H1 (cell line): Measurements from ENCODE around the gene TMEM203. TPM values are rescaled to one million over a fixed set of nuclear protein-coding genes. Genes with fewer than 3 reads are reported as not detected.
A peak's percentile ranks its signal among the peaks of the same experiment; 100 is the strongest.

Source experiments
- BCL11A ChIP-seq, 2 experiments: IDR thresholded peaks; one replicate each; pipeline ENCODE4 v1.6.1; 2011; ENCODE audit warnings: low read depth in 2 of 2, low read length in 2 of 2, mild to moderate bottlenecking in 2 of 2
- CBX8 ChIP-seq: fragments of 300-800, 300-1000 bp; sonication (generic); IDR thresholded peaks from 2 replicates; pipeline ENCODE4 v1.7.1; 2016; ENCODE audit warnings: low read depth, low read length, borderline replicate concordance
- CHD1 ChIP-seq: IDR thresholded peaks from 2 replicates; pipeline ENCODE4 v1.6.1; 2012; ENCODE audit warnings: low read depth, low read length, improper control_type of control experiment
- CHD2 ChIP-seq: IDR thresholded peaks from 2 replicates; pipeline ENCODE4 v1.6.1; 2012; ENCODE audit warnings: low read length, improper control_type of control experiment
- JUND ChIP-seq: IDR thresholded peaks from 2 replicates; pipeline ENCODE4 v1.6.1; 2011; ENCODE audit warnings: mild to moderate bottlenecking, improper control_type of control experiment, low read length
- KDM5A ChIP-seq: fragments of 200-600 bp; IDR thresholded peaks from 2 replicates; pipeline ENCODE4 v1.7.1; 2012; ENCODE audit warnings: mild to moderate bottlenecking, low read length, inconsistent platforms, mixed read lengths
- NRF1 ChIP-seq: IDR thresholded peaks from 2 replicates; pipeline ENCODE4 v1.6.1; 2011; ENCODE audit warnings: mild to moderate bottlenecking, low read depth, low read length, improper control_type of control experiment
- PHF8 ChIP-seq: fragments of 200-600 bp; sonication (generic); conservative IDR thresholded peaks from 2 replicates; pipeline ENCODE4 v1.7.1; 2012; ENCODE audit warnings: low read depth, mild to moderate bottlenecking, inconsistent platforms, low read length, moderate library complexity
- POLR2A ChIP-seq, 2 experiments: IDR thresholded peaks; 1 replicate in 1 of 2; 2 replicates in 1 of 2; pipeline ENCODE4 v1.6.1; 2011; ENCODE audit warnings: low read depth in 2 of 2, low read length in 2 of 2, mild to moderate bottlenecking in 2 of 2; ENCODE audit errors: control extremely low read depth in 1 of 2
- POLR2AphosphoS5 ChIP-seq: IDR thresholded peaks from 2 replicates; pipeline ENCODE4 v1.6.1; 2011; ENCODE audit warnings: low read depth, low read length
- RAD21 ChIP-seq, 2 experiments: IDR thresholded peaks in 1 of 2; conservative IDR thresholded peaks in 1 of 2; 2 replicates each; pipeline ENCODE4 v1.6.1; 2011; ENCODE audit warnings: low read depth in 2 of 2, low read length in 2 of 2, improper control_type of control experiment in 1 of 2, inconsistent platforms in 1 of 2, mild to moderate bottlenecking in 1 of 2, moderate library complexity in 1 of 2
- SAP30 ChIP-seq: fragments of 300-600 bp; sonication (generic); IDR thresholded peaks from 2 replicates; pipeline ENCODE4 v1.7.1; 2012; ENCODE audit warnings: low read length, moderate library complexity, mild to moderate bottlenecking, inconsistent platforms; ENCODE audit not compliant: insufficient read depth, insufficient replicate concordance
- SIN3A ChIP-seq, 2 experiments: IDR thresholded peaks in 1 of 2; conservative IDR thresholded peaks in 1 of 2; 2 replicates each; pipeline ENCODE4 v1.6.1; 2011 to 2012; ENCODE audit warnings: low read length in 2 of 2, improper control_type of control experiment in 1 of 2, low read depth in 1 of 2, mild to moderate bottlenecking in 1 of 2
- SP1 ChIP-seq: IDR thresholded peaks from 2 replicates; pipeline ENCODE4 v1.6.1; 2011; ENCODE audit warnings: low read depth, low read length
- SP2 ChIP-seq: IDR thresholded peaks from 2 replicates; pipeline ENCODE4 v1.6.1; 2012; ENCODE audit warnings: mild to moderate bottlenecking, low read length, inconsistent platforms
- TAF1 ChIP-seq: IDR thresholded peaks from 2 replicates; pipeline ENCODE4 v1.6.1; 2011; ENCODE audit warnings: mild to moderate bottlenecking, low read depth, low read length
- TBP ChIP-seq: IDR thresholded peaks from 2 replicates; pipeline ENCODE4 v1.6.1; 2011; ENCODE audit warnings: low read depth, low read length, improper control_type of control experiment
- TEAD4 ChIP-seq: IDR thresholded peaks from 2 replicates; pipeline ENCODE4 v1.6.1; 2012; ENCODE audit warnings: low read depth, low read length, inconsistent platforms, mixed read lengths
- YY1 ChIP-seq: IDR thresholded peaks from 2 replicates; pipeline ENCODE4 v1.6.1; 2011; ENCODE audit warnings: low read depth, mild to moderate bottlenecking, low read length
- polyA plus RNA-seq, 7 experiments: library from polyadenylated mRNA; depleted of rRNA in 3 of 7; stranded (reverse) in 5 of 7; unstranded in 2 of 7; fragments of >200 nt in 5 of 7; fragments of 200-250 nt in 2 of 7; gene quantifications; 1 replicate in 5 of 7; 2 replicates in 1 of 7; 4 replicates in 1 of 7; pipeline versions ENCODE4 v1.2.1 to v1.2.3, GENCODE V29; 2011 to 2013; ENCODE audit warnings: missing spikeins in 2 of 7, mixed read lengths in 2 of 7
- total RNA-seq: library from RNA; stranded (reverse); fragmentation: NEBNext Ultra II Directional; extraction: Animal tissue kit (Norgen Biotek cat#: 25700); gene quantifications from 2 replicates; pipeline ENCODE4 v1.2.1, GENCODE V29; 2021
- TF ChIP-seq, protein P1 (sequence below), 3 experiments: IDR thresholded peaks; 1 replicate in 2 of 3; 2 replicates in 1 of 3; pipeline versions ENCODE4 v1.5.1 to v1.6.1; 2011; ENCODE audit warnings: low read length in 3 of 3, mild to moderate bottlenecking in 3 of 3, inconsistent platforms in 2 of 3, low read depth in 1 of 3, moderate library complexity in 1 of 3; ENCODE audit not compliant: insufficient read depth in 1 of 3; ENCODE audit errors: control extremely low read depth in 1 of 3
- TF ChIP-seq, protein P2 (sequence below): IDR thresholded peaks from 2 replicates; pipeline ENCODE4 v1.6.1; 2012; ENCODE audit warnings: inconsistent platforms

The TMEM203 gene
- total and polyA plus RNA-seq, 2 of the 8 experiments (the other 6 are each of a cell fraction or from before 2014, with no cell fraction given): 44.1 to 57.1 TPM

DNA sequence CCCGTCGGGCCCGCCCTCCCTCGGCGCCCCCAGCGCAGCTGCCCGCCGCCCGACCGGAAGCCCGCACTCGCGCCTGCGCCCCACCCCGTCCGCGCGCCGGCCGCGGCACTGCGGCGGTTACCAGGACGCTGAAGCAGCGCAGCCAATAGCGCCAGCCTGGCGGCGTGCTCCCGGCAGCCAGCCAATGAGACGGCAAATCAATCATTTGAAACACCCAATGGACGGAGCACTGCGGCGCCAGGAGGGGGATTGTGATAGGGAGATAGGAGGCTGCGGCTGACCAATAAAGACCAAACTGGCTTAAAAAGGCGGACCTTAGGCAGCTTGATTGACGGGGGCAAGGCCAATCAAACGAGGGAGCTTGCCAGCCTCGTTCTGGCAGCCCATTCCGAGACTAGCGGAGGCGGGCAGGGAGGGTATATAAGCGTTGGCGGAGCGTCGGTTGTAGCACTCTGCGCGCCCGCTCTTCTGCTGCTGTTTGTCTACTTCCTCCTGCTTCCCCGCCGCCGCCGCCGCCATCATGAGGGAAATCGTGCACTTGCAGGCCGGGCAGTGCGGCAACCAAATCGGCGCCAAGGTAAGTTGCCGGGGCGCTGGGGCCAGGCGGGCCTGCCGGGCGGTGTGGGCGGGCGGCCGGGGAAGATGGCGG, 35.5 kb upstream of the TMEM203 start, which contains the start of gene TUBB4B (continued):
- TF ChIP-seq, protein P1, sequence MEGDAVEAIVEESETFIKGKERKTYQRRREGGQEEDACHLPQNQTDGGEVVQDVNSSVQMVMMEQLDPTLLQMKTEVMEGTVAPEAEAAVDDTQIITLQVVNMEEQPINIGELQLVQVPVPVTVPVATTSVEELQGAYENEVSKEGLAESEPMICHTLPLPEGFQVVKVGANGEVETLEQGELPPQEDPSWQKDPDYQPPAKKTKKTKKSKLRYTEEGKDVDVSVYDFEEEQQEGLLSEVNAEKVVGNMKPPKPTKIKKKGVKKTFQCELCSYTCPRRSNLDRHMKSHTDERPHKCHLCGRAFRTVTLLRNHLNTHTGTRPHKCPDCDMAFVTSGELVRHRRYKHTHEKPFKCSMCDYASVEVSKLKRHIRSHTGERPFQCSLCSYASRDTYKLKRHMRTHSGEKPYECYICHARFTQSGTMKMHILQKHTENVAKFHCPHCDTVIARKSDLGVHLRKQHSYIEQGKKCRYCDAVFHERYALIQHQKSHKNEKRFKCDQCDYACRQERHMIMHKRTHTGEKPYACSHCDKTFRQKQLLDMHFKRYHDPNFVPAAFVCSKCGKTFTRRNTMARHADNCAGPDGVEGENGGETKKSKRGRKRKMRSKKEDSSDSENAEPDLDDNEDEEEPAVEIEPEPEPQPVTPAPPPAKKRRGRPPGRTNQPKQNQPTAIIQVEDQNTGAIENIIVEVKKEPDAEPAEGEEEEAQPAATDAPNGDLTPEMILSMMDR (IDR thresholded peaks at IDR 0.05; ENCODE audit: control extremely low read depth in 1 of 3, insufficient read depth in 1 of 3, low read depth in 1 of 3, low read length in 3 of 3): no peak
- peak; percentile 99 for TF ChIP-seq TAF1
- TF ChIP-seq SP2: peak; percentile 93
- TF ChIP-seq SIN3A (conservative IDR thresholded peaks at IDR 0.05 in 1 of 2, IDR thresholded peaks at IDR 0.05 in 1 of 2; ENCODE audit: low read depth in 1 of 2, low read length in 2 of 2): peak in 1 of 2 experiments; percentile 9; a peak in 1 of 4 replicates
- TF ChIP-seq SAP30: no peak
- TF ChIP-seq CHD2: peak; percentile 97
- no peak for TF ChIP-seq BCL11A (IDR thresholded peaks at IDR 0.05; ENCODE audit: low read depth in 2 of 2, low read length in 2 of 2)
- TF ChIP-seq NRF1: peak; percentile 61
- TF ChIP-seq TBP: peak; percentile 98
- 0 out of 2 replicates have a peak, but pooled peaks have one; percentile 20 for TF ChIP-seq TEAD4
- peak; percentile 100 for TF ChIP-seq SP1
- no peak for TF ChIP-seq JUND
- no peak for TF ChIP-seq RAD21 (IDR thresholded peaks at IDR 0.05 in 1 of 2, conservative IDR thresholded peaks at IDR 0.05 in 1 of 2; ENCODE audit: low read depth in 2 of 2, low read length in 2 of 2)
- TF ChIP-seq KDM5A: no peak
- TF ChIP-seq POLR2AphosphoS5: peak; percentile 100
- TF ChIP-seq CBX8: no peak
- TF ChIP-seq PHF8: peak; percentile 85
- no peak for TF ChIP-seq CHD1
- peak; percentile 87 for TF ChIP-seq YY1
- peak in 1 of 2 experiments; percentile 99; a peak in 2 of 3 replicates for TF ChIP-seq POLR2A (IDR thresholded peaks at IDR 0.05; ENCODE audit: control extremely low read depth in 1 of 2, low read depth in 2 of 2, low read length in 2 of 2)
- TF ChIP-seq, protein P2, sequence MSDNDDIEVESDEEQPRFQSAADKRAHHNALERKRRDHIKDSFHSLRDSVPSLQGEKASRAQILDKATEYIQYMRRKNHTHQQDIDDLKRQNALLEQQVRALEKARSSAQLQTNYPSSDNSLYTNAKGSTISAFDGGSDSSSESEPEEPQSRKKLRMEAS: peak; percentile 55; the same call in 1 of the 2 replicates
